Osteoblast (primary cell): Measurements from ENCODE around the gene MTARC1. TPM values are rescaled to one million over a fixed set of nuclear protein-coding genes. Genes with fewer than 3 reads are reported as not detected.

ENCODE experiments used
- DNase-seq: peaks from one replicate; pipeline ENCODE4 v3.0.0; 2011; ENCODE audit warnings: low spot score, mixed read lengths; ENCODE audit not compliant: insufficient read length; ENCODE audit errors: missing footprints
- H2AFZ ChIP-seq: 2 replicates; pipeline ENCODE4 v1.6.0; 2011; ENCODE audit warnings: mild to moderate bottlenecking, low read length
- H3K27ac ChIP-seq: 2 replicates; pipeline ENCODE4 v1.5.1; 2011; ENCODE audit warnings: mild to moderate bottlenecking, low read depth, low read length, moderate library complexity
- H3K27me3 ChIP-seq: 2 replicates; pipeline ENCODE4 v1.6.0; 2012; ENCODE audit warnings: mild to moderate bottlenecking, control low read depth, inconsistent platforms, low read length, moderate library complexity; ENCODE audit not compliant: insufficient read depth
- H3K36me3 ChIP-seq: 2 replicates; pipeline ENCODE4 v1.5.1; 2011; ENCODE audit warnings: mild to moderate bottlenecking, low read length, control low read depth, moderate library complexity; ENCODE audit not compliant: insufficient read depth
- H3K4me1 ChIP-seq: 2 replicates; pipeline ENCODE4 v1.5.1; 2011; ENCODE audit warnings: mild to moderate bottlenecking, low read length, control low read depth, moderate library complexity; ENCODE audit not compliant: insufficient read depth
- H3K4me2 ChIP-seq: 2 replicates; pipeline ENCODE4 v1.6.0; 2011; ENCODE audit warnings: mild to moderate bottlenecking, low read length; ENCODE audit not compliant: insufficient read depth
- H3K4me3 ChIP-seq: fragments of 200-600 bp; sonication (generic); 3 replicates; pipeline ENCODE4 v1.5.1; 2012; ENCODE audit warnings: mild to moderate bottlenecking, low read length, inconsistent platforms; ENCODE audit not compliant: insufficient read depth
- H3K79me2 ChIP-seq: 2 replicates; pipeline ENCODE4 v1.6.0; 2012; ENCODE audit warnings: mild to moderate bottlenecking, low read length, control low read depth, inconsistent platforms; ENCODE audit not compliant: insufficient read depth
- H3K9me3 ChIP-seq: 2 replicates; pipeline ENCODE4 v1.5.1; 2011; ENCODE audit warnings: low read depth, low read length, control low read depth
- H4K20me1 ChIP-seq: 2 replicates; pipeline ENCODE4 v1.6.0; 2012; ENCODE audit warnings: mild to moderate bottlenecking, low read length, control low read depth; ENCODE audit not compliant: insufficient read depth
- total RNA-seq: library from RNA; depleted of rRNA; stranded (reverse); fragments of >200 nt; gene quantifications from 2 replicates; pipeline ENCODE4 v1.2.3, GENCODE V29; 2012
- TF ChIP-seq, protein P1 (sequence below): IDR thresholded peaks from 2 replicates; pipeline ENCODE4 v1.5.1; 2011; ENCODE audit warnings: mild to moderate bottlenecking, low read depth, low read length, moderate library complexity; ENCODE audit errors: extremely low read depth

The MTARC1 gene
- total RNA-seq, 1 donor: 2.9 TPM

DNA sequence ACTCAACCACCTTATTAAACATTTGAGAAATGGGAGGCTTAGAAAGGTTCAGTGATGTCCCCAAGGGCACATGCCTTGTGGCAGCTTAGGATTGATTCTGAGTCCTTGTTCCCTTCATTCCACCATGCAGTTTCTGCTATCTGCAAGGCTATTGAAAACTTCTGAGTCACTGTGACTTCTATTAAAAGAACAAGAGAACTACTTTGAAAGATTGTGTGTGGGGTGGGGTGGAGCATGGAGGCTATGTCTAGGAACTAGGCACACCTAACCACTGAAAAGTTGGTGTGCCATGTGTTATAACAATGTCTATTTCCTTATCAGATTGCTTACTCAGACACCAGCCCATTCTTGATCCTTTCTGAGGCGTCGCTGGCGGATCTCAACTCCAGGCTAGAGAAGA lies 10.8 kb downstream of the MTARC1 start:
- H3K9me3 ChIP-seq: no peaks in the 10 kb centered on the region
- TF ChIP-seq, protein P1, sequence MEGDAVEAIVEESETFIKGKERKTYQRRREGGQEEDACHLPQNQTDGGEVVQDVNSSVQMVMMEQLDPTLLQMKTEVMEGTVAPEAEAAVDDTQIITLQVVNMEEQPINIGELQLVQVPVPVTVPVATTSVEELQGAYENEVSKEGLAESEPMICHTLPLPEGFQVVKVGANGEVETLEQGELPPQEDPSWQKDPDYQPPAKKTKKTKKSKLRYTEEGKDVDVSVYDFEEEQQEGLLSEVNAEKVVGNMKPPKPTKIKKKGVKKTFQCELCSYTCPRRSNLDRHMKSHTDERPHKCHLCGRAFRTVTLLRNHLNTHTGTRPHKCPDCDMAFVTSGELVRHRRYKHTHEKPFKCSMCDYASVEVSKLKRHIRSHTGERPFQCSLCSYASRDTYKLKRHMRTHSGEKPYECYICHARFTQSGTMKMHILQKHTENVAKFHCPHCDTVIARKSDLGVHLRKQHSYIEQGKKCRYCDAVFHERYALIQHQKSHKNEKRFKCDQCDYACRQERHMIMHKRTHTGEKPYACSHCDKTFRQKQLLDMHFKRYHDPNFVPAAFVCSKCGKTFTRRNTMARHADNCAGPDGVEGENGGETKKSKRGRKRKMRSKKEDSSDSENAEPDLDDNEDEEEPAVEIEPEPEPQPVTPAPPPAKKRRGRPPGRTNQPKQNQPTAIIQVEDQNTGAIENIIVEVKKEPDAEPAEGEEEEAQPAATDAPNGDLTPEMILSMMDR: no peak
- H3K4me2 ChIP-seq: no peak overlapping the region
- H3K27me3 ChIP-seq: no peaks in the 10 kb centered on the region
- H3K27ac ChIP-seq: no peak overlapping the region
- no peaks in the 10 kb centered on the region for H3K36me3 ChIP-seq
- no peaks in the 10 kb centered on the region for H4K20me1 ChIP-seq
- no peaks in the 10 kb centered on the region for H3K79me2 ChIP-seq
- no peak for DNase-seq
- H3K4me3 ChIP-seq: no peak overlapping the region
- H2AFZ ChIP-seq: no peak overlapping the region
- H3K4me1 ChIP-seq: no peaks in the 10 kb centered on the region

DNA sequence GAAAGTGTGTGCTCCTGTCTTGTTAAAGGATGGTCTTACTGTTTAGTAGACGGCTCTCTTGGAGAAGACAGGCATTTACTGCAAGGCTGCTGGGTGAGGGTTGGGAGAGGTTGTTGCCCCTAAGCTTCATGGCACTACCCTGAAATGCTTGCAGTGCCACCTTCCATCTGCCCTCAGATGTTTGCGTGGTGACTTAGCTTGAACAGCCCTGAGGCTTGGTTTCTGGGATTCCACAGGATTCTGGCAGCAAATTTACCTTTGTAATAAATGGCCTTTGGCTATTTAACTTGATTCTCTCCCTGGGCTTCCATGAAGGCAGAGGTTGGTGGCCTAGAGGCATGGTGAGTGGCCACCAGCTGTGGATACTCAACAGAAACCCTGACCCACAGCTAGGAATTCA lies 11.6 kb downstream of the MTARC1 start:
- no peak overlapping the region for H3K4me3 ChIP-seq
- H3K4me1 ChIP-seq: no peaks in the 10 kb centered on the region
- no peak for DNase-seq
- H2AFZ ChIP-seq: no peak overlapping the region
- TF ChIP-seq, protein P1: no peak
- no peaks in the 10 kb centered on the region for H4K20me1 ChIP-seq
- H3K79me2 ChIP-seq: no peaks in the 10 kb centered on the region
- H3K27me3 ChIP-seq: no peaks in the 10 kb centered on the region
- no peak overlapping the region for H3K4me2 ChIP-seq
- H3K36me3 ChIP-seq: no peaks in the 10 kb centered on the region
- no peak overlapping the region for H3K27ac ChIP-seq
- no peaks in the 10 kb centered on the region for H3K9me3 ChIP-seq

DNA sequence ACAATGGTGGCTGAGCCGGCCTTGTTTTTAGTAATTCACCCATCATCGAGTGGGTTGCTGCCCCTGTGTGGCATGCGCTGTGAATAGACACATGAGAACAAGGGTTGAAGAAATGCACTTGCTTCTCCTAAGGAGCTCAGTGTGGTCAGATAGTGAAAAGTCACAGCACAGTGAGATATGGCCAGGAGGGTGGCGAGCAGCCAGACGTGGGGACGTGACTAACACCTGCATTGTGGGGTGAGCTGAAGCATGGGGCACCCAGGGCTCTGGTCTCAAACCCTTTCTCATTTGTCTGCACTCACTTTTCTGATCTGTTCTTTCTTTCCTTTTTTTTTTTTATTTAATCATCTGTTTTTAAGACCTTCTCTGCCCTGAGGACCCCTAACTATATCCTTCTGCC lies 13.5 kb downstream of the MTARC1 start:
- Histone ChIP-seq H3K27ac (no peak overlapping the region), H3K79me2 (no peaks in the 10 kb centered on the region), H3K4me2 (no peak overlapping the region), H4K20me1 (no peaks in the 10 kb centered on the region), H3K9me3 (no peaks in the 10 kb centered on the region), H2AFZ (no peak overlapping the region), H3K4me3 (no peak overlapping the region), H3K36me3 (no peaks in the 10 kb centered on the region), H3K27me3 (no peaks in the 10 kb centered on the region), H3K4me1 (peaks cover 5% of the 10 kb centered on the region)
- TF ChIP-seq, protein P1: no peak
- DNase-seq: no peak

DNA sequence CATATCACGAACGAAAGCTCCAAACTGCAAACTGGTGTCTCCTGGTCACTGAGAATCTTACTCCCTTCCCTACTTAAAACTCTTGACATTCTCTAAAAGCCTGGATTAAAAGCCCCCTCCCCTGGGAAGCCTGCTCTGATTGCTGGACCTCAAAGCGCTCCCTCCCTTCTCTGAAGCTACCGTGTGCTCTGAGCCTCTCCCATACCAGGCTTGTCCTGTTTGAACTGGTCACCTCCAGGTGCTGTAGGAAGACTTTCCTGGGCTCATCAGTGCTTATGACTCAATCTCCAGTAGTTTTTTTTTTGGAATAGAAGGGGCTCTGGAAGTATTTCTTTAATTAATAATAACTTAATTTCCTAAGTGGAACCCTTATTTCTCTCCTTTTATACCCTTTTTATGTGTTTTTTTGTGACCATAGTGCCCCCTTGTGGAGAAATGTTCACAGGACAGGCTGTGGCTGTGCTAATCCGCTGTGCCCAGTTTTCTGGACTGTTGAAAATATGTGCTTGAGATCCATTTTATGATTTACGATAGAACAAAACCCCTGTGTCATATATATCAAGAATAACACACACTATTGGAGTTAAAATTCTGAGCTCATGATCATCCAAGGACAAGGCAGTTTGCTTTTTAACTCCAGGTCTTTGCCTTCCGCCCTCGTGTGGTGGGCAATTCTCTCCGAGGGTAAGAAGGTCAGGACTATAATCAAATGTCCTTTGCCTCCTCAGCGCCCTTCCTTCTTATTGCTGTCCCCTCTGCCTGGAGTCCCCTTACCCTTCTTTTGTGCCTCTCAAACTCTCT lies 16.9 kb downstream of the MTARC1 start:
- H2AFZ ChIP-seq: peak overlapping the region; percentile 30
- peaks cover 5% of the 10 kb centered on the region for H3K4me1 ChIP-seq
- H3K79me2 ChIP-seq: no peaks in the 10 kb centered on the region
- TF ChIP-seq, protein P1: peak; percentile 81
- H4K20me1 ChIP-seq: no peaks in the 10 kb centered on the region
- peak overlapping the region; percentile 5 for H3K4me2 ChIP-seq
- H3K4me3 ChIP-seq: no peak overlapping the region
- no peaks in the 10 kb centered on the region for H3K27me3 ChIP-seq
- no peak overlapping the region for H3K27ac ChIP-seq
- no peaks in the 10 kb centered on the region for H3K9me3 ChIP-seq
- H3K36me3 ChIP-seq: no peaks in the 10 kb centered on the region
- no peak for DNase-seq
